Pulmonary artery endothelial cell (primary cell): Measurements from ENCODE around the gene PTPN14. TPM values are rescaled to one million over a fixed set of nuclear protein-coding genes. Genes with fewer than 3 reads are reported as not detected.

Experiments used
- DNase-seq: peaks from one replicate; pipeline ENCODE4 v3.0.0-alpha.2; 2011; ENCODE audit warnings: low read depth, low spot score
- total RNA-seq: library from RNA; depleted of rRNA; stranded (reverse); fragments of >200 nt; gene quantifications from 2 replicates; pipeline ENCODE4 v1.2.3, GENCODE V29; 2014

PTPN14 gene
- total RNA-seq, 1 donor from 2014 or later = 58.9 TPM

DNA sequence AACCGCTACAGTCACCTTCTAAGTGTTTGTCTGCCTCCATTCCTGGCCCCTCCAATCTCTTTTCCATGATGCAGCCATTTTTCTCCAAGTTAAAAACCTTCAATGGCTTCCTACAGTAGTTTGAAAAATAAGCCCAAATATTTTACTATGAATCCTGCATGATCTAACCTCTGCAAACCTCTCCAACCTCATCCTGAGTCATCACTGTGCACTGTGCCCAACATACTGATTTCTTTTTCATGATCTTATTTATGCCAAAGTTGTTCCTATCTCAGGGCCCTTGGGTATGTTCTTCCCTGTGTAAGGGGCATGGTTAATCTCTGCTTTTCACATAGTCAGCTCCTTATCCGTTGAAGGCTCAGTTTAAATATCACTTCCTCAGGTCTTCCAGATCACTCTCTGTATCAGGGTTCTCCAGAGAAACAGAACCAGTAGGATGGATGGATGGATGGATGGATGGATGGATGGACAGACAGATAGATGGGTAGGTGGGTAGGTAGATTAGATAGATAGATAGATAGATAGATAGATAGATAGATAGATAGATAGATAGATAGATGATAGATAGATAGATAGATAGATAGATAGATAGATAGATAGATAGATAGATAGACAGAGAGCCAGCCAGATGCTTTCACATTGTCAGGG is 18.1 kb upstream of the PTPN14 start:
- DNase-seq = no peak

DNA sequence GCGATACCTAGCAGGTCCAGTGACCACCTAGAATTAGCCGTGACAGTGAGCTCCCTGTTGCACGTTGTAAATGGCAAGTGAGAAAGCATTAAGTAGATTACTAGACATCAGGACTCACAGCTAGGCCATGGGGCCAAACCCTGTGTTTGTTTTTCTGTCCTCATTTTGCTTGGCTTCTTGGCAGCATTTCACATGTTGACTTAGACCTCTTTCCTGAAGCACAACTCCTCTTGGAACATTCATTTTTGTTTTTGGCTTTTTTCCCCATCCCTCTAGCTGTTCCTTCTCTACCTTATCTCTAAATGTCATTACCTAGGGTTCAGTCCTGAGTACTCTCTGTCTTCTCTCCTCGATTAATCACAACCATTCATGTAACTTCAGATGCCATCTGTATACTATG is 16.9 kb upstream of the PTPN14 start:
- no peak for DNase-seq

DNA sequence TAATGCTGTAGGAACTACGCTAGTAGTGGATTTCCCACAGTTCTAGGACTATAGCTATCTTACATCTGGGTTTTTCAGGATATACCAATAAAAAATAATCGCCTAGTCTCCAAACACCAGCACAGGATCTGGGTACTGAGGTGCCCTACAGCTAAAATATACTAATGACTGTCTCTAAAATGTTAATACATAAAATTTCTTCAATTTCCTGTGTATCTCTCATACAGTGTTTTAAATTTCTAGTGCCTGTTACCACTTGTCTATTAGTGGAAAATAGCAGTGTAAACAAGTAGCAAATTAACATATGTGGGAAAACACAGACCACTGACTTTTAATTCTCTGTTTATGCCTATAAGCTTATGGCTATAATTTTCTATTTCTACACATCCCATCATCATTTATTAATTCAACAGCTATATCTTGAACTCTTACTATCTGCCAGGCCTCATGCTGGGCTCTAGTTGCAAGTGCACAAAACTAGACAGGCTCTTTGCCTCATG is 16.1 kb upstream of the PTPN14 start:
- DNase-seq = no peak

DNA sequence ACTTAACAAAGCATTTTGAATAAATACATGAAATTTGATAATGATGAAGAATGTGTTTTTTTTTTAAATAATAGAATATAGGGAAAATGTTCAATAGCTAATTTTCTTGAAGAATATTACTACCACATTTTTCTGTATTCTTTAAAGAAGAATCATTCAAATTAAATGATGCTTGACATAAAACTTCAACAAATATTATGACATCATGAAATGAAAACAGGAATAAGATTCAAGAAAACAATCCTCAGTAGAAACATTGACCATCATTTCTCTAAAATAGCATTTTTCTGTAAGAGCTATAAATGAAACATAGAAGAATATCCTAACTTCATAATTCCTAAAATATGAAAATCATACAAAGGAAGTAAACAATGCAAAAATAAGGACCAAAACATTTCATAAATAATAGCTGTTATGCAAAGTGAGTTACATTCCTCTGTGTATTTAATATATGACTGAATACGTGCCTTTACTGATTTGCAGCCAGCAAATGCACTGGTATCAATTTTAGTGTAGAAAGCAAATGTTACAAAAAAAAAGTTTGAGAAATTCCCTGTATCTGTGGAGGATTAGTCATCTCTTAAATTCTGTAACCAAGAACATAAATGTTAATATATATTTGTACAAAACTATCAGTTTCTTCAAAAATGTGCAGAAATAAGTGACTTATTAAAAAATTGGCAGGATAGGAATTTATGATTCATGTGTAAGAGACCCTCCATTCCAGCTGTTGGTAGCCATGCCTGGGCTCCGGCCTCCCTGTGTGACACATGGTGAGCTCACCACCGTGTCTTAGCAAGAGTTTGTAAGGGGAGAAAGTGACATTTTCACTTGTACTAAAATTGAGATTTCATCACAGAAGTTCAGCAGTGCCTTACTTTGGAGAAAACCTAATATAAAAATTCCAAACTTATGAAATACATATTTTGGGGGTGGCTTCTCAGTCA is 15.0 kb upstream of the PTPN14 start:
- DNase-seq = no peak

DNA sequence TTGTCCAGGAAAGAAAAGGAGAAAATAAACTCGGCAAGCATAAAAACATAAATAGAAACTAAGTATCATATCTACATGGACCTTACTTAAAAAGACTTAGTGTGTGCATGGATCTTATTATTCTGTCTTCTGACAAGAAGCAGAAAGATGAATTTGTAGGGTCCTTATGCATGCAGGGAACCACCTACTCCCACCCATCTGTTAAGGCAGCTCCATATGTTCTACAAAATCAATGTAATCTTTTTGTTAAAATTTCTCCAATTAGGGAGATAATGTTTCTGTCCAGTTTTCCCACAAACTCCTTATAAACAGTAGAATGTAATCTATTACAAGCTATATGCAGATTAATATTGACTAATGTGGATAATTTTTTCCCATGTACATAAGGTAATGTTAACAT is 13.9 kb upstream of the PTPN14 start:
- no peak for DNase-seq

DNA sequence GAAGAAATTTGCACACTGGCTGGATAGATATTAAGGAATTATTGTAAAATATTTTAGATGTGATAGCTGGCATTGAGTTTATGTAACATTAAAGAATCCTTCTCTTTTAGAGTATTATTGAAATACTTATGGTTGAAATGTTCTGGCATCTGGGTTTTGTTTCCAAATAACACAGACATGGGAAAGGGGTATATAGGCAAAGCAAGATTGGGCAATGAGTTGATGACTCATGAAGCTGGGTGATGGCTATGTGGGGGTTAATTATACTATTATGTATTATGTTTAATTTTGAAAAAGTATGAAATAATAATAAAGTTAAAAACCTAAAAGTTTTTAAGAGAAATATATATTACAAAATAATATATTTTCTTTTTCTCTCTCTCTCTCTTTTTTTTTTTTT is 12.5 kb upstream of the PTPN14 start:
- no peak for DNase-seq

DNA sequence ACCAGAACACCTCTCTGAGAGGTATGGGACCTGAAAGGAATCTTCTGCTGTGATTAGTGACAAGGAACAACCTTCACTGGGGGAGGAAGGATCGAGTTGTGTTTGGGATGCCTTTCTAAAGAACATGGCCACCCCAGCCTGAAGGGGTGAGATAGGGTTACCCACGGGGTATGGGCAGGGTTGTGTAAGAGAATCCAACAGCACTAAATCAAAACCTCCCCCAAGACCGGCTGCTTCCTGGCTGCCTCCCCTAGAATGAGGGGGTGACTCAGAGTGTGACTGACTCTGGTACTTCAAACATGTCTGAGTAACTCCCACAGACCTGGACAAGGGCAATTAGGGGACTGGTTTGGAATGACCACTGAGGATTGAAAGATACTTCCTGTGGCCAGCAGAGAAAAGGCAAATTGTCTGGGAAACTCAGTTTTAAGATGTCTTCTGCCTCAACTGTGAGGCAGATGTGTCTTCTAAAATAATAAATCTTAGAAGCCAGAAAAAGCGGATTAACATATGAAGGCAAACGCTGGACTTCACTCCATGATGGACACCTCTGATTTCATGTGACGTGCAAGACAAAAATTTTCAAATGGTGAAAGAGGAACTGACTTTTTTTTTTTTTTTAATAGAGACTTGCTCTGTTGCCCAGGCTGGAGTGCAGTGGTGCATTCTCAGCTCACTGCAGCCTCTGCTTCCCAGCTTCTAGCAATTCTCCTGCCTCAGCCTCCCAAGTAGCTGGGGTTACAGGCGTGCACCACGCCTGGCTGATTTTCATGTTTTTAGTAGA is 6.7 kb upstream of the PTPN14 start:
- no peak for DNase-seq

DNA sequence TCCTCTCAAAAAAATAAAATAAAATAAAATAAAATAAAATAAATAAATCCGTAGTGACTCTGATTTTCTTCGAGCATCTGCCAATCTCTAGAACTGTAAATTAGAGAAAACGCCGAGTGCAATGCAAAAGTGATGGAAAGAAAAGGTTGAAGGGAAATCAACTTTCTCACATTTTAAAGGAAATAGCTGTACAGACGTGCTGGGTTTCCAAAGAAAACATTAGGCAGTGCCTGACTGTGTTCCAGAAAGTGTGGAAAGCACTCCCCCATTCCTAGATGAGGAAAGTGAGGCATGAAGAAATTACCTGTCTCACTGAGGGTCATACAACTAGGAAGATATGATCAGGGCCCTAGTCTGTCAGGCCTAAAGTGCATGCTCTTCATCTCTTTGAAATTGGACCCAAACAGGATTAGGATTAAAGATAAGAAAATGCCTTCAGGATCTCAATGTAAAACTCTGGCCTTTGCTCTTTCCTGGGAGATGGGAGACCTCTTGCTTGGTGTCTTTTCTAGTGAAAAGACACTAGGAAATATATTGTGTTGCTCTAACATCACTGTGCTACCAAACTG is 1.8 kb upstream of the PTPN14 start:
- no peak for DNase-seq

DNA sequence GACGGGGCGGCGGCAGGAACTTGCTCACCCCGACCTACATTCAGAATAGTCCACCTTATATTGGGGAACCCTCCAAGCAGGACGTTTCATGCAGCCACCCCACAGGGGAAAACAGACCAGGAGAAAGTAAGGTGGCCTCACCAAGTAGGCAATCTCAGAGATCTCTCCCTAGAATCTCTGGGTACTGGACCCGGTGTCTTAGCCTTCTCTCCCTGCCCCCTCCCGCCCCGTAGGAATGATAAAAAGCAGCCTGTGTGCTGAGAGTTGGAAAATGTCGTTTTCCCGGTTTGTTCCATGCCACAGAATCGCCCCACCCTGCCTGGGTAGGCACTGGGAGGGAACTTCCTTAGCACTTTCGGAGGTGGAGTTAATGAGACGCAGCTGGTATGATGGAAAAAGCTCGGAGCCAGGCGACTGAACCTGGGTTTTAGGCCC is 789 bp upstream of the PTPN14 start:
- DNase-seq = peak; percentile 66

DNA sequence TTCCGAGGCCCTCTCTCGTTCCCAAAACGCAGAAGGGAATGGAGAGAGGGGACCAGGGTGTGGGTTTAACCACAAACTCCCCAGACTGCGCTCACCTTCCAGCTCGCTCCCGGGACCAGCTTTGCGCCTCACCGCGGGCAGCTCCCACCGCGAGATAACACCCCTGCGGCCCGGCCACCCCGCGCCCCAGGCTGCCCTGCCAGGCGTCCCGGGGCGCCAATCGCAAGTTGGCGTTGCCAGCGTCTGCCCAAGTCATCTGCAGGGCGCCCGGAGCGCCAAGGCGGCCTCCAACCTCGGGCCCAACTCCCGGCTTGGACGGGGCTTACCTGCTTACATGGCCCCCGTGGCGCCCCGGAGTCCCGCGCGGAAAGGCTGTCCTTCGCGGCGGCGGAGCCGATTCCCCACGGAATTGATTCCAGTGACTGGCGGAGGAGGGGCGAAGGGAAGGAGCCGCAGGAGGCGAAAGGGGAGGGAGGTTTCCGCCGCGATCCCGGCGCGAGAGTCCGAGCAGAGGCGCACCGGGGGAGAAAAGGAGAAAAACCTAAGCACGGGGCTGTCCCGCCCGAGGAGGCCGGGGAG is 456 bp downstream of the PTPN14 start:
- DNase-seq = no peak

DNA sequence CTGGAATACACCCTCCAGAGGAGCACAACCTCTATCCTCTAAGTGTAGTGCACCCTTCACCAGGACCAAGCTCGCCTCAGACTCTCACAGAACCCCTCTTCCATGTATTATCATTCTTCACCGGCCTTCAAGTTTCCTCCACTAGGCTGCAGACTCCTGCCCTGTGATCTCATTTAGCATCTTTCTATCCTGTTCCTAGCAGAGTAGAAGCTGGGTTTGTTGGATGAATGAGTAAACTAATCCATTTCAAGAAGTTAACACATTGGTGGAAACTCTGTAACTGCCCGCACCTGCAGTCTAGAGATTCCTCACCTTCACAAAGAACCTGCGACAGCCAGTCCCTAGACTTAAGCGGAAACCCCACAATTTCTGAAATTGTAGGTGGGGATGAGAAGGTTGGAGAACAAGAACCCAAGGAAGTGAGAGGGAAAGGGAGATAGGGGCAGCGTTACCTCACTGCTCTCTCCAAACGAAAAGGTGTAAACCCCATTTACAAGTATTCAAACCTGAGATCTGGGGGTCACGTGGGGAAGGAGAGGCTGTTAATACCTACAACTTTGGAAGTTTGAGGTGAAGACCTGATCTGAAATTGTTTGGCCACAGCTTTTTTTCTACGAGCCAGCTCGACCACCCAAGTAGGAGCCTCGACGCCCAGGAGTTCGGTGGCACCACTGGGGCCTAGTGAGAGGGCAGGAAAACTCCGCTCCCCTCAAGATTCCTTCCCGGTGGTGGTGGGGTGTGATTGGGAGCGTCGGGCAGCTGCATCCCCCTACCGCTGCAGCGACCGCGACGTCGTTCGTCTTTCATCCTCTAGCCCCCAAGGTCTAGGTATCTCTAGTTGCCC is 1.2 kb downstream of the PTPN14 start:
- no peak for DNase-seq

DNA sequence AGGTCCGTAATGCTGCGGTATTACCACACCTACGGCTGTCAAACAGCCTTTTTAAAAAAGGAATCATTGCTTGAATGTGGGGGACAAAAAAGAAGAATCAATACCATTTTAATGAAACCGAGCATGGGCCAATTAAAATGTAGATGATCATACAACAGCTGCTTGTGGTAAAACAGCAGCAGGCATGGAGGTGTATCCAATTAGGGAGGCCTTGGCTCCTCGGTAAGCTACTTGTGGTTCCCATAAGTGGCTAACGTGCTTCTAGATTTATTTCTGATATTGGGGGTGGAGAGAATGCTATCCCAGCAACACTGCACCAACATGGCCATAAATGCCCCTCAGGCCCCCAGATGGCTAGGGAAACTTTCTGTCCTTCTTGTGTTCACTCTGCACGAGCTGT is 1.8 kb downstream of the PTPN14 start:
- no peak for DNase-seq

DNA sequence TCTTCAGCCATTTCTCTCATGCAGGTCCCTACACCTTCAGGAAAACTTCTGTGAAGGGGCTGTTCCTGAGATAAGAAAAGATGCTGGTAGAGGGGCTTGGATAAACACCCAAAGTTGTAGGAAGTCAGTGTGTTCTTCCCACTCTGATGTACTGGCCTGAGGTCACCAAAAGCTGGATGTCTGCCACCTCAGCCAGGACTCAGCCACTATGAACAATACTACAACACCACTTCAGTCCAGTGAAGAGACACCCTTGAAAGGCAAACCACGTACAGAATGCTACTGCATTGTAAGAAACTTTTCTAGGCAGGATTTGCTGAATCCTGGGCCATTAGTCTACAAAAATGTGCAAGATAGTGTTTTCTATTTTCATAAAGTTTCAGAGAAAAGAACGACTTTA is 2.4 kb downstream of the PTPN14 start:
- no peak for DNase-seq

DNA sequence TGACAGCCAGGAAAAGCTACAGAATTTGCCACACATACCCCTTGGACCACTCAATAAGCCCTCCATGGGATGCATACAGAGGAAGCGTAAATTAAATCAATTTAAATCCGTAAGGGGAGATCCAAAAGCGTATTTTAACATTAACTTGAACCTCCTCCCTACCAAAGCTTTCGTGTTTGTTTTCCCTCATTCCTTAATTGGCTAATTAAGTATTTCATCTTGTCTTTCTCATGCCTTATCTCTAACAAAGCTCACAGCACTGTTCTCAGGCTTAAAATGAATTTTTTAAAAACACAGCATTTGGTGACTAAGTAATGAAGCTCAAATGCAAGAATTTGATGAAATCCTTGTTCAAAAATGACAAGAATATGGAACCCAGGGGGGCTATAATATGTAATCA is 3.1 kb downstream of the PTPN14 start:
- no peak for DNase-seq

DNA sequence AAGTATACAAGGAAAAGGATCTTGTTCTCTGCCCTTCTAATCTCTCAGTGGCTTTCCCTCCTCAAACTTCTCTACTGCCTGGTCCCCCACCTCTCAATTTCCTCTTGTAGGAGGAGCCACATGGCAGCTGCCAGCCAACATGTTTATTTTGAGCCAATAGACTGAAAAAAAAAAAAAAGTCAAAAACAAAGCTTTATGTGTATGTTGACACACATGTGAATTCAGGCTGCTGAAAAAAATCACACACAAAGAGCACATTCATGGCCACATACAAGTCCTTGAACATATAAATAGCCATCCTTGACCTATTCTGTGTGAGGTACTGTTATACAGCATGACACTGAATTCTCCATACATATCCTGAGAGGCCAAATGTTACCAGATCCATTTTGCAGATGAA is 3.7 kb downstream of the PTPN14 start:
- no peak for DNase-seq

DNA sequence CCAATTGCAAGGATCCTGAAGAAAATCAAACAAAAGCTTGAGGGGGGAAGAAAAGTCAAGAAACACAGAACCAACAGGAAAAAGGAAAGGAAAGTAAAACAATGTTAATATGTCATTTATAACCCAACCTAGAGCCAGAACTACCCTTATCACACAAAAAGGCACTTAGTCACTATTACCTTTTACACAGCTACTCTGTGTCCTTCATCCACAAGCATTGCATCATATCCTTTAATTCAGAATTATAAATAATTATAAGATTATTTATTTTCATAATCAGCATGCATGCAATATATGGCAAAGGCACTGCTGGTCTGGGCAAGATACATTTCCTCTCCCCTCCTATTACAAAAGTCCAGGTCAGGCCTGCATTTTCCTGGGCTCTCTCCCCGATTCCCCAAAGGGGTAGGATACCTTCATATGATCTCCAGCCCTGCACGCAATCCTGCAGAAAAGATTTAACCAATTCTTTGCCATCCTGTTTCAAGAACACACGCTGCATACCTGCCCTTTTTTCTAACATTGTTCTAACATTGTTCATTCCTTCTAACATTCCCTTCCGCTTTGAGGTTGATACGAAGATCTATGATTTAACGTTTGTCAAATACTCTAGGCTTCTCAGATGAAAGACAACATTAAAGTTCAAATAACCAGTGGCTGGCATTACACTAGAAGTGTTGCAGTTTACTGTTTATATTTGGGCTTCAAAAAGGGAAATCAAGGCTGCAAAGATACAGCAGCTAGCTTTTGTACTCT is 4.3 kb downstream of the PTPN14 start:
- DNase-seq = no peak

DNA sequence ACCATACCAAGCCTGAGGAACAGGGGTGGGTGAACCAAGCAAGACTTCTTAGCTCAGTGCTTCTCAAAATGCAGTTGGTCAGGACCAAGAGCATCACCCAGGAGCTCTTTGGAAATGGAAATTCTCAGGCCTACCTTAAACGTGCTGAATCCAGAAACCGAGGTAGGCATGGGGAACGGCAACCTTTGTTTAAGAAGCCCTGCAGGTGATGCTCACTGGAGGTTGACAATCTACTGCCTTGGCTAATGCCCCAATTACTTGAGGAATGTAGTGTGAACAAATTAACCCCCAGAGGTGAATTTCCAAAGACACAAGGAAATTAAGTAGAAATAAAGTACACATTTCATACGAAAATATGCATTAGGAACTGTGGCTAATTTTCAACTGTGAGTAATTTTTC is 5.3 kb downstream of the PTPN14 start:
- no peak for DNase-seq

DNA sequence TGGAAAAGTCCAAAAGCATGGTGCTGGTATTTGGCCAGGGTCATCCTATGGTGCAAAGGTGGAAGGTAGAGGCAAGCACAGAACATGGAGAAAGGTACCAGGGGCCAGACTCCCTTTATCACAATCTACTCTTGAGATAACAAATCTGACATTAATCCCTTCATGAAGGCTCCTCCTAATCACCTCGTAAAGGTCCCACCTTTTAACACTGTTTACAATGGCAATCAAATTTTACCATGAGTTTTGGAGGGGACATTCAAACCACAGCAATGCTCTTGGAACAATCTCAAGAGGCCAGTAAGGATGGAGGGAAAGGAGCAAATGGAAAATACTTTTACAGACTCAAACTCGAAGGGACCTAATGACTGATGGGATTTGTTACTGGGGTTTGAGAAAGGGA is 6.1 kb downstream of the PTPN14 start:
- DNase-seq = no peak

DNA sequence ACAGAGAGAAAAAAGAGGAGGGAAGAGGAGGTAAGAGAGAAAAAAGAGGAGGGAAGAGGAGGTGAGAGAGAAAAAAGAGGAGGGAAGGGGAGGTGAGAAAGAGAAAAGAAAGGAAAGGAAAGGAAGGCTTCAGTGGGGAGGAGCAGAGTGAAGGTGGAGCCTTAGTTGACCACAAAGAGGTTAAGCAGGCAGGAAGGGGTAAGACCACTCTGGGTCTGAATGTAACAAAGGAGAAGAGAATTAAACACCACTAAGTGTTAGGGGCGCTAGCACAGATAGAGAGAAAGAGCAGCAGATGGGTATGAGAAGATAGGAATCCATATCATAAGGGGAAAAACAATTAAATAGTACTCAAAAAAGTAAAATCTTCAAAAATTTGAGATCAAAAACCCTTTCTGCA is 6.6 kb downstream of the PTPN14 start:
- no peak for DNase-seq
